DMS114 treated with DMSO at 0.1 percent for 48 hours (cell line): ENCODE data around the gene DOCK1.
"Not testable (repeated sequence)": the region's sequence is repeated elsewhere in the genome, so short reads cannot be mapped to it uniquely, and the experiment has no call there.

Experiments
- DNase-seq: peaks from one replicate; lab custom pipeline; 2025; ENCODE audit not compliant: unreplicated experiment; lab: John Stamatoyannopoulos, UW

Gene DOCK1

GRCh38 chr10:126902157-126902556 lies 3.1 kb upstream of the DOCK1 start:
- DNase-seq: no peak

- no peak for DNase-seq
Measured at GRCh38 chr10:126903656-126904360, 1.4 kb upstream of the DOCK1 start.

- DNase-seq: no peak
Measured at GRCh38 chr10:126904516-126904817, 761 bp upstream of the DOCK1 start.

- no peak for DNase-seq
Measured at GRCh38 chr10:126905776-126906703, 812 bp downstream of the DOCK1 start.

GRCh38 chr10:126906704-126907422 lies 1.6 kb downstream of the DOCK1 start:
- DNase-seq: no peak

- DNase-seq: no peak
Measured at GRCh38 chr10:126907423-126907970, 2.3 kb downstream of the DOCK1 start.

GRCh38 chr10:126908225-126908624 lies 3.0 kb downstream of the DOCK1 start:
- no peak for DNase-seq

GRCh38 chr10:126908729-126909128 lies 3.5 kb downstream of the DOCK1 start:
- DNase-seq: no peak

GRCh38 chr10:126909147-126909546 lies 3.9 kb downstream of the DOCK1 start:
- no peak for DNase-seq

- no peak for DNase-seq
Measured at GRCh38 chr10:126910196-126910595, 5.0 kb downstream of the DOCK1 start.

- no peak for DNase-seq
Measured at GRCh38 chr10:126910798-126911197, 5.6 kb downstream of the DOCK1 start.

GRCh38 chr10:126911301-126911700 lies 6.1 kb downstream of the DOCK1 start:
- DNase-seq: no peak

- no peak for DNase-seq
Measured at GRCh38 chr10:126913316-126913715, 8.1 kb downstream of the DOCK1 start.

- no peak for DNase-seq
Measured at GRCh38 chr10:126914561-126914960, 9.3 kb downstream of the DOCK1 start.

GRCh38 chr10:126916952-126917351 lies 11.7 kb downstream of the DOCK1 start:
- not testable (repeated sequence) for DNase-seq

- no peak for DNase-seq
Measured at GRCh38 chr10:126917375-126917774, 12.1 kb downstream of the DOCK1 start.

- no peak for DNase-seq
Measured at GRCh38 chr10:126917975-126918908, 13.0 kb downstream of the DOCK1 start.

GRCh38 chr10:126919426-126919825 lies 14.2 kb downstream of the DOCK1 start:
- no peak for DNase-seq

- DNase-seq: no peak
Measured at GRCh38 chr10:126921162-126921561, 15.9 kb downstream of the DOCK1 start.

GRCh38 chr10:126921974-126922525 lies 16.8 kb downstream of the DOCK1 start:
- no peak for DNase-seq
